C4-2B (cell line): Measurements from ENCODE around the gene GNB3.

ENCODE experiments used
- H3K27ac ChIP-seq: fragments of 450-650 bp; 2 replicates; pipeline ENCODE4 v1.5.1; 2017
- ZFX ChIP-seq: fragments of 450-650 bp; IDR thresholded peaks from 2 replicates; pipeline ENCODE4 v1.6.1; 2017
- TF ChIP-seq, protein P1 (sequence below): fragments of 450-650 bp; conservative IDR thresholded peaks from 2 replicates; pipeline ENCODE4 v1.5.1; 2017; ENCODE audit warnings: mild to moderate bottlenecking

Gene GNB3

DNA sequence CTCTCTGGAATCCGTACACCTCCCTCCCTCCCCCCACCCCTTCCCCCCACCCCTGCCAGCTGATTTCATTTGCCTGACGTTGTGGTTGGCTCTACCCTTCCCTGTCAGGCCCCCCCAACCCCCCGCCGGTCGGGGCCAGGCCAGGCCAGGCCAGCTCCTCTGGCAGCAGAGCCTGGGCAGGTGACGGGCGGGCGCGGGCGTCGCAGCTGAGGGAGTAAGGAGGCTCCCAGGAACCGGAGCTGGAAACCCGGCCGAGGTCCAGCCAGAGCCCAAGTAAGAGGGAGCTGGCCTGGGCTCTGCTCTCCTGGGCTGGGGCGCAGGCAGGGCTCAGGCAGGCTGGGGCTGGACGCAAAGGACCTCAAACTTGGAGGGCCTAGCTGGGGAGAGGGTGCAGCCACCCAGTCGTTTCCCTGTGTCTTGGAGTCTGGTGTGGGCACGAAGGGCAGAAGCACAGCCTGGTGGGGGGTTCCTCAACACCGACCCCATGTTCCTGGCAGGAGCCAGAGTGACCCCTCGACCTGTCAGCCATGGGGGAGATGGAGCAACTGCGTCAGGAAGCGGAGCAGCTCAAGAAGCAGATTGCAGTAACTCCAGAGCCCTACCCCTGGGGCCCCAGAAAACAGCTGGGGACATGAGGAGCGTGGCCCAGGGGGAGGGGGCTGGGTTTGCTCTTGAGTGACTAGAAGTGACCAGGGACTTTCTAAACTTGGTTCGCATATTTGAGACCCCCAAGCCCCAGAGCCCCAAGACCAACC, at the start of gene GNB3:
TSS of gene GNB3 (plus strand) at position 165 of the 755 bp plus-strand sequence. CDS start at position 528, 363 bp downstream.
- TF ChIP-seq, protein P1, sequence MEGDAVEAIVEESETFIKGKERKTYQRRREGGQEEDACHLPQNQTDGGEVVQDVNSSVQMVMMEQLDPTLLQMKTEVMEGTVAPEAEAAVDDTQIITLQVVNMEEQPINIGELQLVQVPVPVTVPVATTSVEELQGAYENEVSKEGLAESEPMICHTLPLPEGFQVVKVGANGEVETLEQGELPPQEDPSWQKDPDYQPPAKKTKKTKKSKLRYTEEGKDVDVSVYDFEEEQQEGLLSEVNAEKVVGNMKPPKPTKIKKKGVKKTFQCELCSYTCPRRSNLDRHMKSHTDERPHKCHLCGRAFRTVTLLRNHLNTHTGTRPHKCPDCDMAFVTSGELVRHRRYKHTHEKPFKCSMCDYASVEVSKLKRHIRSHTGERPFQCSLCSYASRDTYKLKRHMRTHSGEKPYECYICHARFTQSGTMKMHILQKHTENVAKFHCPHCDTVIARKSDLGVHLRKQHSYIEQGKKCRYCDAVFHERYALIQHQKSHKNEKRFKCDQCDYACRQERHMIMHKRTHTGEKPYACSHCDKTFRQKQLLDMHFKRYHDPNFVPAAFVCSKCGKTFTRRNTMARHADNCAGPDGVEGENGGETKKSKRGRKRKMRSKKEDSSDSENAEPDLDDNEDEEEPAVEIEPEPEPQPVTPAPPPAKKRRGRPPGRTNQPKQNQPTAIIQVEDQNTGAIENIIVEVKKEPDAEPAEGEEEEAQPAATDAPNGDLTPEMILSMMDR: no peak
- no peak for TF ChIP-seq ZFX

DNA sequence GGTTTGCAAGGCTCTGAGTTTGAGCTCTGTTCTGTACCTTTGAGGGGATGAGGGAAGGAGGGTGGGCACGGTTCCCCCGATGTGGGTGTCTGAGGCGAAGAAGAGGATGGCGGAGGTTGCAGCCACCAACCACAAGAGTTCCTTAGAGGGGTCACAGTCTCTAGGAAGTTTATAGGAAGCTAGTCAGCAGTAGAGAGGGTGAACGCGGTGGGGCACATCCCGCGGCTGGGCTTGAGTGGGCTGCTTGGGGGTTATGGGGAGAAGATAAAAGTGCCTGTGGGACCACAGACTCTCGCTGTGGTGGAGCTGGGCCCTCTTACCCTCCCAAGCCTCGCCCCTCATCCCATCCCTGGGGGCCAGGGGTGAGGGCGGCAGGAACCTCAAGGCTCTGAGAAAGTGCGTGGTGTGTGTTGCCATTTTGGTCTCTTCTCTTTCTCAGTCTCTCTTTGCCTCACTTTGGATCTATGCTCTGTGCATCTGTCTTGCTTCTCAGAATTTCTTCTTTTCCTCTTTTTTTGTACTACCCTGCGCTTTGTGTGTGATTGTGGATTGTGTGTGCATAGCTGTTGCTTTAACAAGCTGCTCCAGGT, 48.7 kb upstream of the GNB3 start:
- no peak overlapping the region for H3K27ac ChIP-seq
- TF ChIP-seq ZFX: no peak
- TF ChIP-seq, protein P1: no peak

More for the DNA sequence above, at the start of gene GNB3:
- no peak within 1 kb of the TSS for H3K27ac ChIP-seq

DNA sequence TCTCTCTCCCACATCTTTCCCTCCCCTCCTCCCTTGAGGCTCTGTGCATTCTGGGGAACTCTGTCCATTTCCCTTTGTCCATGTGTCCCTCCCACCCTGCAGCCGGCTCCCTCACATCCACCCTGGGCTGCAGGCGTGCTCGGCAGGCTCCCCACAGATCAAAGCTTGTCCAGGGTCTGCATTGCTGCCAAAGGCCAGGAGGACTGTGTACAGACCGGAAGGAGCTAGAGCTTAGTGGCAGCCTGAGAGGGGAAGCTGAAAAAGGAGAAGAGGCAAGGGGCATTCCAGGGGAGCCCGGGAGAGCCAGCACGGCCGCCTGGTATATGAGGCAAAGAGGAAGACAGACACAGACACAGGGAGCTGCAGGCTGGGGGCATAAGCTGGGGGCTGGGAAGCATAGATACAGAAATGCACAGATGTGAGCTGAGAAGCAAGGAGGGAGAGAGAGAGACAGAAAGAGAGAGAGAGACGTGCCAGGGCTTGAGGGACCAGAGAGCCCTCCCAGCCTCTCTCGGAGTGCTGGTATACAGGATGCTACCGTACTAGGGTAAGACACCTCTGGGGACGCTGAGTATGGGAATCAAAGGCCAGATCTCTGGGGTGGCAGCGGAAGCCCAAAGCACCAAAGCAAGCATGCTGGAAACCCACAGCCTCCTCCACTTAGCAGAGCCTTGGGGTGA, 48.1 kb upstream of the GNB3 start:
- no peak overlapping the region for H3K27ac ChIP-seq
- TF ChIP-seq, protein P1: no peak
- TF ChIP-seq ZFX: no peak

DNA sequence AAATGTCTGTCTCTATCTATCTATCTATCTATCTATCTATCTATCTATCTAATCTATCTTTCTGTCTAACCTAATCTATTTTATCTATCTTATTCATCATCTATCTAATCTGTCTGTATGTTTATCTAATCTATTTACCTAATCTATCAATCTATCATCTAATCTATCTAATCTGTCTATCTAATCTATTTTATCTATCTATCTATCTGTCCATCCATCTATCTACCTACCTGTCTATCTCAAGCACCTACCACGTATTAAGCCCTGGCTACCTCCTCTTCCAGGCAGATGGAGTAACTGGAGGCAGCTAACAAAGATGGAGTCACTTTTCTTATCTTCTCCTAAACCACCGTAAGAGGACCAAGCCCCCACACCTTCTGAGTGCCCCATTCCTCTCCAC, 45.6 kb upstream of the GNB3 start:
- TF ChIP-seq, protein P1: no peak
- no peak for TF ChIP-seq ZFX
- no peak overlapping the region for H3K27ac ChIP-seq

DNA sequence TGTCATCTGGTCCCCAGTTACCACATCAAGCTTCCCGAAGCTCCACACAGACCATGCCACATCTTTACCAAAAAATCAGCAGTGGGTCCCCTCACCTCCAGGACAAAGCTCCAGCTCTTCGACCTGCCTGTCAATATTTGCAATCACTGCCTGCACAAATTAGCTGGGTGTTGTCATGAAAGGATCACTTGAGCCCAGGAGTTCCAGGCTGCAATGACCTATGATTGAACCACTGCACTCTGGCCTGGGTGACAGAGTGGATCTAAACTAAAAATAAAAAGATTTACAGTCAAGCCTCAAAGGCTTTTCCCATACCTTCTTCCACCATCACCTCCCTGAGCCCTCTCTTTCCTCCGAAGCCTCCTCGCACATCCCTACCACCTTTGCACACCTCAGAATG, 44.1 kb upstream of the GNB3 start:
- TF ChIP-seq, protein P1: no peak
- TF ChIP-seq ZFX: no peak
- no peak overlapping the region for H3K27ac ChIP-seq

DNA sequence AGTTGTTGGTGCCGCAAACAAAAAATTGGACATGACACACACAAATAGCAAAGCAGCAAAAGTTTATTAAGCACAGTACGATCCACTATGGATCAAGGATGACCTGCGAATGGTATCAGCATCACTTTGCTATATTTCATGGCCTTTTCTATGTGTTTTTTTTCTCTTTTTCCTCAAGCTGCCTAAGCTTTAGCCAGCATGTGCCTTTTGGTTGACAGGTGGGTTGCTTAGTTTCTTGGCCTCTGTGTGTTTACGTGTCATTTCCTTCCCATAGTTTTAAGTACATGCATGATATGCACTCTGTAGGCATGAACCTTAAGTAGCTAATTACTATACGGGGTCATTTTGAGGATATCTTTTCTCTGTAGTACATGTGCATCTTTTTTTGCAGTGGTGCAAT, 41.6 kb upstream of the GNB3 start:
- no peak for TF ChIP-seq ZFX
- TF ChIP-seq, protein P1: no peak
- H3K27ac ChIP-seq: no peak overlapping the region

DNA sequence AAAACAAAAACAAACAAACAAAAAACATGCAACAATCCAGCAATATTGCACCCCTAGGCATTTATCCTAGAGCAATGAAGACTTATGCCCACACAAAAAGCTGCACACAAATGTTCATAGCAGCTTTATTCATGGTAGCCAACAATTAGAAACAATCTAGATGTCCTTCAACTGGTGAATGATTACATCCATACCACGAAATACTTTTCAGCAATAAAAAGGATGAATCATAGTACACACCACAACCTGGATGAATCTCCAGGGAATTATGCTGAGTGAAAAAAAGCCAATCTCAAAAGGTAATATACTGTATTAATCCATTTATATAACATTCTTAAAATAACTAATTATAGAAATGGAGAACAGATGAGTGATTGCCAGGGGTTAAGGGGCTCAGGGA, 33.6 kb upstream of the GNB3 start:
- TF ChIP-seq, protein P1: no peak
- TF ChIP-seq ZFX: no peak
- no peak overlapping the region for H3K27ac ChIP-seq
